Fibroblast of lung (primary cell): Measurements from ENCODE around the gene CYB561. TPM values are rescaled to one million over a fixed set of nuclear protein-coding genes. Genes with fewer than 3 reads are reported as not detected.

Source experiments
- DNase-seq, 2 donors: peaks; one replicate each; pipeline versions ENCODE4 v3.0.0 to v3.0.0-alpha.2; 2010; ENCODE audit warnings: low read depth in 2 of 2
- H2AFZ ChIP-seq: 2 replicates; pipeline ENCODE4 v1.5.1; 2012; ENCODE audit warnings: low read length, control low read depth, inconsistent platforms
- H3K27ac ChIP-seq: 2 replicates; pipeline ENCODE4 v1.5.1; 2011; ENCODE audit warnings: low read length, control low read depth; ENCODE audit not compliant: insufficient read depth
- H3K27me3 ChIP-seq: 2 replicates; pipeline ENCODE4 v1.5.1; 2011; ENCODE audit warnings: mild to moderate bottlenecking, low read length; ENCODE audit not compliant: control insufficient read depth, insufficient read depth
- H3K36me3 ChIP-seq: 2 replicates; pipeline ENCODE4 v1.5.1; 2011; ENCODE audit warnings: low read length; ENCODE audit not compliant: control insufficient read depth, insufficient read depth
- H3K4me1 ChIP-seq: 2 replicates; pipeline ENCODE4 v1.5.1; 2011; ENCODE audit warnings: low read length; ENCODE audit not compliant: control insufficient read depth, insufficient read depth; ENCODE audit errors: extremely low read depth
- H3K4me2 ChIP-seq: 2 replicates; pipeline ENCODE4 v1.5.1; 2011; ENCODE audit warnings: low read length, control low read depth; ENCODE audit not compliant: insufficient read depth; ENCODE audit errors: extremely low read depth
- H3K4me3 ChIP-seq, 4 experiments: fragments of 200-600 bp in 1 of 4; sonication (generic) in 1 of 4; replicated peaks in 1 of 4; 2 replicates each; pipeline ENCODE4 v1.5.1; 2011 to 2016; ENCODE audit warnings: low read length in 4 of 4, low read depth in 3 of 4, mild to moderate bottlenecking in 3 of 4, control low read depth in 2 of 4, inconsistent platforms in 1 of 4, mixed read lengths in 1 of 4; ENCODE audit not compliant: insufficient read depth in 1 of 4; ENCODE audit errors: control extremely low read depth in 1 of 4
- H3K79me2 ChIP-seq: 2 replicates; pipeline ENCODE4 v1.5.1; 2012; ENCODE audit warnings: mild to moderate bottlenecking, low read length, inconsistent platforms; ENCODE audit not compliant: control insufficient read depth, insufficient read depth
- H3K9ac ChIP-seq: 2 replicates; pipeline ENCODE4 v1.5.1; 2011; ENCODE audit warnings: mild to moderate bottlenecking, low read length, control low read depth; ENCODE audit not compliant: insufficient read depth
- H3K9me3 ChIP-seq: 2 replicates; pipeline ENCODE4 v1.5.1; 2012; ENCODE audit warnings: low read depth, low read length; ENCODE audit not compliant: control insufficient read depth, insufficient read depth
- H4K20me1 ChIP-seq: 2 replicates; pipeline ENCODE4 v1.5.1; 2011; ENCODE audit warnings: low read length; ENCODE audit not compliant: control insufficient read depth, insufficient read depth; ENCODE audit errors: extremely low read depth
- EZH2 ChIP-seq: IDR thresholded peaks from 2 replicates; pipeline ENCODE4 v1.5.1; 2012; ENCODE audit warnings: low read length, control low read depth, mild to moderate bottlenecking; ENCODE audit errors: missing control alignments
- polyA plus RNA-seq, 2 donors: library from polyadenylated mRNA; depleted of rRNA in 1 of 2; stranded (reverse) in 1 of 2; unstranded in 1 of 2; fragments of >200 nt; gene quantifications; 2 replicates each; pipeline ENCODE4 v1.2.1, GENCODE V29; 2011 to 2012; ENCODE audit warnings: missing spikeins in 1 of 2
- total RNA-seq: library from RNA; depleted of rRNA; stranded (reverse); fragments of >200 nt; gene quantifications from 2 replicates; pipeline ENCODE4 v1.2.1, GENCODE V29; 2014
- TF ChIP-seq, protein P1 (sequence below), 2 donors: IDR thresholded peaks in 1 of 2; conservative IDR thresholded peaks in 1 of 2; 1 replicate in 1 of 2; 2 replicates in 1 of 2; pipeline ENCODE4 v1.5.1; 2011 to 2012; ENCODE audit warnings: low read length in 2 of 2, control low read depth in 1 of 2, inconsistent platforms in 1 of 2, low read depth in 1 of 2, mild to moderate bottlenecking in 1 of 2

CYB561 gene
- total and polyA plus RNA-seq, 2 donors (not counting 1 experiment from before 2014, with no cell fraction given): 7.8 to 13.7 TPM

DNA sequence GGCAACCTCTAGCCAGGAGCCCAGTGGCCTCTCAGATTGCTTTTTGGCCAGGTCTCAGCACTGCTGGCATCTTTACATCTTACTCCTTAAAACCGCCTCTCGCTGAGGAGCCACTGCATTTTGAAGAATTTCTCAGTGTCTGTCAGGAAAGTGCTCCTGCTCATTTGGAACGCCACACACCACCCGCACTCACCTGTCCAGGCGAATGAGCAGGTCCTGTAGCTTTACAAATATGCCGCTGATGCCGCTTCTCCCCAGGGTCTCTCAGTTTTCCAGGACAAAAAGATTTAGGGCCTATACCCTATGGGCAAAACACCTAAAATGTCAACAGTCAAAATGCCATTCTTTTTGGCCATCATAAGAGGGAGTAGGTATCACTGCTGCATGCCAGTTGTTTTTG lies 22.1 kb downstream of the CYB561 start:
- TF ChIP-seq EZH2: no peak
- TF ChIP-seq, protein P1, sequence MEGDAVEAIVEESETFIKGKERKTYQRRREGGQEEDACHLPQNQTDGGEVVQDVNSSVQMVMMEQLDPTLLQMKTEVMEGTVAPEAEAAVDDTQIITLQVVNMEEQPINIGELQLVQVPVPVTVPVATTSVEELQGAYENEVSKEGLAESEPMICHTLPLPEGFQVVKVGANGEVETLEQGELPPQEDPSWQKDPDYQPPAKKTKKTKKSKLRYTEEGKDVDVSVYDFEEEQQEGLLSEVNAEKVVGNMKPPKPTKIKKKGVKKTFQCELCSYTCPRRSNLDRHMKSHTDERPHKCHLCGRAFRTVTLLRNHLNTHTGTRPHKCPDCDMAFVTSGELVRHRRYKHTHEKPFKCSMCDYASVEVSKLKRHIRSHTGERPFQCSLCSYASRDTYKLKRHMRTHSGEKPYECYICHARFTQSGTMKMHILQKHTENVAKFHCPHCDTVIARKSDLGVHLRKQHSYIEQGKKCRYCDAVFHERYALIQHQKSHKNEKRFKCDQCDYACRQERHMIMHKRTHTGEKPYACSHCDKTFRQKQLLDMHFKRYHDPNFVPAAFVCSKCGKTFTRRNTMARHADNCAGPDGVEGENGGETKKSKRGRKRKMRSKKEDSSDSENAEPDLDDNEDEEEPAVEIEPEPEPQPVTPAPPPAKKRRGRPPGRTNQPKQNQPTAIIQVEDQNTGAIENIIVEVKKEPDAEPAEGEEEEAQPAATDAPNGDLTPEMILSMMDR (conservative IDR thresholded peaks at IDR 0.05 in 1 of 2, IDR thresholded peaks at IDR 0.05 in 1 of 2; ENCODE audit: low read depth in 1 of 2, low read length in 2 of 2): no peak
- no peak overlapping the region for H2AFZ ChIP-seq
- no peaks in the 10 kb centered on the region for H3K27me3 ChIP-seq
- no peaks in the 10 kb centered on the region for H3K9me3 ChIP-seq
- H3K27ac ChIP-seq: no peak overlapping the region
- peaks cover 3% of the 10 kb centered on the region for H3K36me3 ChIP-seq
- no peak overlapping the region for H3K9ac ChIP-seq
- no peaks in the 10 kb centered on the region for H3K4me1 ChIP-seq
- DNase-seq: no peak
- H3K4me2 ChIP-seq: no peak overlapping the region
- no peaks in the 10 kb centered on the region for H4K20me1 ChIP-seq
- no peak overlapping the region for H3K4me3 ChIP-seq
- no peaks in the 10 kb centered on the region for H3K79me2 ChIP-seq

- Histone ChIP-seq H3K27me3 (no peaks in the 10 kb centered on the region), H3K36me3 (peaks cover 3% of the 10 kb centered on the region), H3K4me1 (no peaks in the 10 kb centered on the region), H3K4me2 (no peak overlapping the region), H3K27ac (no peak overlapping the region), H2AFZ (no peak overlapping the region), H4K20me1 (no peaks in the 10 kb centered on the region), H3K4me3 (no peak overlapping the region), H3K9me3 (no peaks in the 10 kb centered on the region), H3K9ac (no peak overlapping the region), H3K79me2 (no peaks in the 10 kb centered on the region)
- TF ChIP-seq, protein P1 (conservative IDR thresholded peaks at IDR 0.05 in 1 of 2, IDR thresholded peaks at IDR 0.05 in 1 of 2; ENCODE audit: low read depth in 1 of 2, low read length in 2 of 2): no peak
- no peak for TF ChIP-seq EZH2
- no peak for DNase-seq
These were observed 22.7 kb downstream of the CYB561 start for GRCh38 chr17:63423251-63423950.

DNA sequence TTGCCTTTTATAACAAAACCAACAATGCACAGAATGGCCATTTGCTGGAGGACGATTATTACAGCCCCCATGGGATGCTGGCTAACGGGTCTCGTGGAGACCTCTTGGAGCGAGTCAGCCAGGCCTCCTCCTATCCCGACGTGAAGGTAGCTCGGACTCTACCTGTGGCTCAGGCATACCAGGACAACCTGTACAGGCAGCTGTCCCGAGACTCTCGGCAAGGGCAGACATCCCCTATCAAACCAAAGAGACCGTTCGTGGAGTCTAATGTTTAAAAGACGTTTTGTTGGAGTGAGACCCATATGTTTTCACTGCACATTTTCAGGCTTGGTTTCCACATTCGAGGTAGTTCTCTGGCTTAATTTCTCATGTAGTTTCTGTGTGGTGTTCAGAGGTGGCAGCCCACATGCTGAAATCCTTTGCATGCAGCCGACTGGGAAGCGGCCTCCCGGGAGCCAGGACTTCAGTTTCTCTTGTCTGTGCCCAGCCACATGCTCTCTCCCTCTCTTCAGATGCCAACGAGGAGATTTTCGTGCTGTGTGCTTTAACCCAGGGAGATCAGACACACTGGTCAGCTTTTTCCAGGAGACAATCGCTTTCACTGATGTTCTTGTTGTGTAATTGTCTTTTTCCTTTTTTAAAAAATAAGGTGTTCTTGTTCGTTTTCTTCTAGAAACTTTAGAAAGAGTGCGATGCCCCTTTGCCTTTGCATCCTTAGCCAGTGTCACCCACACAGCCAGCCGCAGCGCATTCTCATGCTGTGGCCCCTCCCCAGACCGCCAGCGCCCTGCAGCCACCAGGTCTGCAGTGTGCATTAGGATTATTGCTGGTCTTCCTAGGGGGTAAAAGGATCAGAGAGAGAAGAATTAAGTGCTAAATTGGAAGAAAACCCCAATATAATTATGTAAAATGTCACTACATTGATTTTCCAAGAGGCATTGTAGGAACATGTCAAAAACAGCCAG lies 24.1 kb downstream of the CYB561 start:
- DNase-seq: no peak
- peaks cover 3% of the 10 kb centered on the region for H3K36me3 ChIP-seq
- no peak for TF ChIP-seq EZH2
- TF ChIP-seq, protein P1 (conservative IDR thresholded peaks at IDR 0.05 in 1 of 2, IDR thresholded peaks at IDR 0.05 in 1 of 2; ENCODE audit: low read depth in 1 of 2, low read length in 2 of 2): no peak

More for the DNA sequence above, 24.1 kb downstream of the CYB561 start:
- no peak overlapping the region for H3K27ac ChIP-seq
- no peaks in the 10 kb centered on the region for H3K4me1 ChIP-seq
- H3K9ac ChIP-seq: no peak overlapping the region
- no peak overlapping the region for H2AFZ ChIP-seq
- H3K9me3 ChIP-seq: no peaks in the 10 kb centered on the region
- no peak overlapping the region for H3K4me2 ChIP-seq
- no peak overlapping the region for H3K4me3 ChIP-seq
- H3K79me2 ChIP-seq: no peaks in the 10 kb centered on the region
- no peaks in the 10 kb centered on the region for H3K27me3 ChIP-seq
- no peaks in the 10 kb centered on the region for H4K20me1 ChIP-seq
